Endothelial cell of umbilical vein (primary cell): ENCODE data around the gene NFE2L1. TPM values are rescaled to one million over a fixed set of nuclear protein-coding genes. Genes with fewer than 3 reads are reported as not detected.

Experiments used
- BruUV-seq: library from RNA; stranded (reverse); fragments of 400-500 nt; replicated peaks from 2 replicates; lab custom pipeline; 2021; lab: Mats Ljungman, UMichigan
- CTCF ChIA-PET: fragments of 300-600, 350-600 bp; sonication (Branson Sonifier 250); formaldehyde crosslinking; loops from one replicate; lab custom pipeline; 2021; ENCODE audit warnings: antibody characterized with exemption, inconsistent platforms; lab: Charles Lee
- POLR2A ChIA-PET: fragments of 300-600, 350-600 bp; sonication (Branson Sonifier 250); formaldehyde crosslinking; loops from one replicate; lab custom pipeline; 2021; ENCODE audit warnings: antibody characterized with exemption, inconsistent platforms; lab: Charles Lee
- DNase-seq: peaks from one replicate; pipeline ENCODE4 v3.0.0-alpha.2; 2011; ENCODE audit warnings: low read depth, low spot score
- FAIRE-seq: peaks from 2 replicates; lab custom pipeline; 2011; peaks lifted over from hg19 to GRCh38; lab: Jason Lieb, UNC
- H2AFZ ChIP-seq: 2 replicates; pipeline ENCODE4 v1.6.0; 2012; ENCODE audit warnings: low read depth, low read length, control low read depth, inconsistent platforms
- H3K27ac ChIP-seq: 2 replicates; pipeline ENCODE4 v1.5.1; 2011; ENCODE audit warnings: low read depth, mild to moderate bottlenecking, control low read depth, low read length, moderate library complexity; ENCODE audit not compliant: insufficient read depth
- H3K27me3 ChIP-seq, 2 experiments: 2 replicates each; pipeline versions ENCODE4 v1.6.0 to v1.6.1; 2011; ENCODE audit warnings: low read length in 2 of 2, mixed read lengths in 1 of 2; ENCODE audit not compliant: control insufficient read depth in 2 of 2, insufficient read depth in 2 of 2
- H3K36me3 ChIP-seq, 2 experiments: 2 replicates in 1 of 2; 3 replicates in 1 of 2; pipeline ENCODE4 v1.5.1; 2011; ENCODE audit warnings: low read length in 2 of 2, mild to moderate bottlenecking in 1 of 2, moderate library complexity in 1 of 2; ENCODE audit not compliant: control insufficient read depth in 2 of 2, insufficient read depth in 2 of 2; ENCODE audit errors: extremely low read depth in 1 of 2
- H3K4me1 ChIP-seq: 3 replicates; pipeline ENCODE4 v1.5.1; 2011; ENCODE audit warnings: mild to moderate bottlenecking, low read length; ENCODE audit not compliant: control insufficient read depth, insufficient read depth; ENCODE audit errors: extremely low read depth
- H3K4me2 ChIP-seq: 2 replicates; pipeline ENCODE4 v1.6.1; 2011; ENCODE audit warnings: low read length, control low read depth, mixed read lengths; ENCODE audit not compliant: insufficient read depth
- H3K4me3 ChIP-seq, 3 experiments: fragments of 200-600 bp in 1 of 3; sonication (generic), shearing (Covaris generic) in 1 of 3; replicated peaks in 1 of 3; 2 replicates each; pipeline ENCODE4 v1.5.1; 2011 to 2016; ENCODE audit warnings: control low read depth in 3 of 3, low read length in 3 of 3, mild to moderate bottlenecking in 2 of 3, inconsistent platforms in 1 of 3, low read depth in 1 of 3, moderate library complexity in 1 of 3; ENCODE audit not compliant: insufficient read depth in 1 of 3
- H3K79me2 ChIP-seq: 2 replicates; pipeline ENCODE4 v1.6.0; 2012; ENCODE audit warnings: low read length, inconsistent platforms; ENCODE audit not compliant: control insufficient read depth, insufficient read depth
- H3K9ac ChIP-seq: replicated peaks from 2 replicates; pipeline ENCODE3; 2011; ENCODE audit warnings: low read length, control low read depth; ENCODE audit not compliant: insufficient read depth; ENCODE audit errors: extremely low read depth
- H3K9me1 ChIP-seq: replicated peaks from 3 replicates; pipeline ENCODE4 v1.6.0; 2011; ENCODE audit warnings: mild to moderate bottlenecking, low read length; ENCODE audit not compliant: control insufficient read depth, insufficient read depth; ENCODE audit errors: extremely low read depth
- H3K9me3 ChIP-seq: replicated peaks from 2 replicates; pipeline ENCODE4 v1.5.1; 2012; ENCODE audit warnings: low read length, inconsistent platforms; ENCODE audit not compliant: control insufficient read depth, insufficient read depth
- H4K20me1 ChIP-seq: replicated peaks from 2 replicates; pipeline ENCODE3; 2011; ENCODE audit warnings: mild to moderate bottlenecking, low read length; ENCODE audit not compliant: control insufficient read depth, insufficient read depth; ENCODE audit errors: extremely low read depth
- EZH2 ChIP-seq: IDR thresholded peaks from 2 replicates; pipeline ENCODE4 v1.6.1; 2012; ENCODE audit warnings: borderline replicate concordance, low read depth, mild to moderate bottlenecking, moderate library complexity, low read length, inconsistent platforms; ENCODE audit not compliant: severe bottlenecking
- FOS ChIP-seq: IDR thresholded peaks from 2 replicates; pipeline ENCODE4 v1.6.1; 2011; ENCODE audit warnings: mild to moderate bottlenecking, low read length, moderate library complexity, borderline replicate concordance; ENCODE audit not compliant: insufficient read depth
- MYC ChIP-seq: IDR thresholded peaks from one replicate; pipeline ENCODE4 v1.6.1; 2011; ENCODE audit warnings: mild to moderate bottlenecking, low read depth, low read length
- POLR2A ChIP-seq: IDR thresholded peaks from 2 replicates; pipeline ENCODE4 v1.6.1; 2012; ENCODE audit warnings: low read depth, mild to moderate bottlenecking, control low read depth, low read length
- POLR2AphosphoS5 ChIP-seq: IDR thresholded peaks from 2 replicates; pipeline ENCODE4 v1.6.1; 2012; ENCODE audit warnings: low read depth, mild to moderate bottlenecking, control low read depth, low read length, moderate library complexity; ENCODE audit not compliant: insufficient read depth
- dilution Hi-C: fragments of 300-500 bp; cut with MboI; formaldehyde crosslinking; loops from one replicate; pipeline ENCODE4 v1.15.0; 2019; ENCODE audit warnings: low sequenced_read_pairs; ENCODE audit not compliant: extremely low pct_ligation_motif_present
- intact Hi-C: fragments of 100-400 bp; cut with micrococcal nuclease; formaldehyde crosslinking; loops from one replicate; pipeline ENCODE4 v1.10.0; 2022
- polyA plus RNA-seq, 4 experiments: library from polyadenylated mRNA; depleted of rRNA in 3 of 4; stranded (reverse) in 3 of 4; unstranded in 1 of 4; fragments of >200 nt; gene quantifications; 2 replicates each; pipeline versions ENCODE4 v1.2.1 to v1.2.3, GENCODE V29; 2011 to 2012; ENCODE audit warnings: missing spikeins in 1 of 4
- total RNA-seq: library from RNA; stranded (reverse); gene quantifications from 2 replicates; pipeline ENCODE4 v1.2.3, GENCODE V29; 2021
- TF ChIP-seq, protein P1 (sequence below): IDR thresholded peaks from 2 replicates; pipeline ENCODE4 v1.6.1; 2011; ENCODE audit not compliant: insufficient read depth, insufficient read length
- TF ChIP-seq, protein P2 (sequence below), 2 donors: IDR thresholded peaks; 1 replicate in 1 of 2; 2 replicates in 1 of 2; pipeline ENCODE4 v1.5.1; 2011; ENCODE audit warnings: low read length in 2 of 2, mild to moderate bottlenecking in 2 of 2, moderate library complexity in 2 of 2, control low read depth in 1 of 2, inconsistent platforms in 1 of 2, low read depth in 1 of 2; ENCODE audit not compliant: insufficient read depth in 1 of 2; ENCODE audit errors: extremely low read depth in 1 of 2

Gene NFE2L1
- total and polyA plus RNA-seq, 2 donors (not counting 3 experiments of a cell fraction or from before 2014, with no cell fraction given): 187 to 236 TPM

- dilution Hi-C loops: no loop called here
- Histone ChIP-seq H3K4me3 (no peak overlapping the region), H2AFZ (no peak overlapping the region), H3K79me2 (peaks cover 69% of the 10 kb centered on the region), H4K20me1 (no peaks in the 10 kb centered on the region), H3K36me3 (peaks cover 24 to 49% of the 10 kb centered on the region in 2 experiments), H3K4me2 (no peak overlapping the region), H3K27me3 (no peaks in the 10 kb centered on the region), H3K9ac (no peak overlapping the region), H3K27ac (no peak overlapping the region), H3K9me1 (no peaks in the 10 kb centered on the region), H3K9me3 (no peaks in the 10 kb centered on the region), H3K4me1 (peaks cover 47% of the 10 kb centered on the region)
- DNase-seq: no peak
- no peak for FAIRE-seq
- intact Hi-C loops: no loop called here
- ChIA-PET CTCF (interaction anchor here (1.4 to 1.5 kb wide), 3 partner anchors 26 to 29 kb away, joined by 4 to 5 read pairs (median 4); no protein-coding TSS in a partner anchor), POLR2A (interaction anchor here (0.6 kb wide), 1 partner anchor 902 kb away, joined by 5 read pairs; no protein-coding TSS in a partner anchor)
- TF ChIP-seq, protein P1, sequence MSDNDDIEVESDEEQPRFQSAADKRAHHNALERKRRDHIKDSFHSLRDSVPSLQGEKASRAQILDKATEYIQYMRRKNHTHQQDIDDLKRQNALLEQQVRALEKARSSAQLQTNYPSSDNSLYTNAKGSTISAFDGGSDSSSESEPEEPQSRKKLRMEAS: no peak
- TF ChIP-seq POLR2AphosphoS5 (no peak), MYC (no peak), FOS (no peak), EZH2 (no peak), POLR2A (no peak)
- TF ChIP-seq, protein P2, sequence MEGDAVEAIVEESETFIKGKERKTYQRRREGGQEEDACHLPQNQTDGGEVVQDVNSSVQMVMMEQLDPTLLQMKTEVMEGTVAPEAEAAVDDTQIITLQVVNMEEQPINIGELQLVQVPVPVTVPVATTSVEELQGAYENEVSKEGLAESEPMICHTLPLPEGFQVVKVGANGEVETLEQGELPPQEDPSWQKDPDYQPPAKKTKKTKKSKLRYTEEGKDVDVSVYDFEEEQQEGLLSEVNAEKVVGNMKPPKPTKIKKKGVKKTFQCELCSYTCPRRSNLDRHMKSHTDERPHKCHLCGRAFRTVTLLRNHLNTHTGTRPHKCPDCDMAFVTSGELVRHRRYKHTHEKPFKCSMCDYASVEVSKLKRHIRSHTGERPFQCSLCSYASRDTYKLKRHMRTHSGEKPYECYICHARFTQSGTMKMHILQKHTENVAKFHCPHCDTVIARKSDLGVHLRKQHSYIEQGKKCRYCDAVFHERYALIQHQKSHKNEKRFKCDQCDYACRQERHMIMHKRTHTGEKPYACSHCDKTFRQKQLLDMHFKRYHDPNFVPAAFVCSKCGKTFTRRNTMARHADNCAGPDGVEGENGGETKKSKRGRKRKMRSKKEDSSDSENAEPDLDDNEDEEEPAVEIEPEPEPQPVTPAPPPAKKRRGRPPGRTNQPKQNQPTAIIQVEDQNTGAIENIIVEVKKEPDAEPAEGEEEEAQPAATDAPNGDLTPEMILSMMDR (IDR thresholded peaks at IDR 0.05; ENCODE audit: extremely low read depth in 1 of 2, insufficient read depth in 1 of 2, low read depth in 1 of 2, low read length in 2 of 2): no peak
- no TSS peak for BruUV-seq
Observed at GRCh38 chr17:48054238-48055185, 6.4 kb downstream of the NFE2L1 start.
